GM12865 (cell line): Measurements from ENCODE around the gene DOP1B.

Source experiments
- DNase-seq: peaks from one replicate; pipeline ENCODE4 v3.0.0; 2010; ENCODE audit warnings: low read depth
- H3K4me3 ChIP-seq: 2 replicates; pipeline ENCODE4 v1.5.1; 2011; ENCODE audit warnings: mild to moderate bottlenecking, low read depth, low read length, control low read depth
- TF ChIP-seq, protein P1 (sequence below): IDR thresholded peaks from 2 replicates; pipeline ENCODE4 v1.5.1; 2011; ENCODE audit warnings: low read length, control low read depth, low read depth, inconsistent platforms; ENCODE audit not compliant: insufficient read depth; ENCODE audit errors: missing control alignments

Gene DOP1B

DNA sequence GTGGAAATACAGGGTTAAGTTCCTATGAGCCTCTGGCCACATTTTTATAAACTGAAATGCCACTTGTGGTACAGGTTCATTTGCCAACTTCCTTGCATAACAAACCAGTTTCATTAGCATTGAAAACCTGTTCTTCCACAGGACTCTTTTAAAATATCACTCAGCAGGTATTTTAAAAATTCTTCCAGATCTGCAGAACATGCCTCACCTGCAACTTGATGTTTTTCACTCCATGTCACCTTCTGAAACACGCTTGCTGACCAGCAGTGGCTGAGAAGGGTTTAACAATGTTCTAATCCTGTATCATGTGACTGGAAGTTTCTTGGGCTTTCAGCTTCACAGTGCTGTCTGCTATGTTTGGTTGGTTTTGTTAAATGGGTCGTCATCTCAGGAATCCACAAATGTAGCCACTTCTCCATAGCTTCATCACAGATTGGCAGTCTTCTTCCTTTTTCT is 39.3 kb upstream of the DOP1B start:
- TF ChIP-seq, protein P1, sequence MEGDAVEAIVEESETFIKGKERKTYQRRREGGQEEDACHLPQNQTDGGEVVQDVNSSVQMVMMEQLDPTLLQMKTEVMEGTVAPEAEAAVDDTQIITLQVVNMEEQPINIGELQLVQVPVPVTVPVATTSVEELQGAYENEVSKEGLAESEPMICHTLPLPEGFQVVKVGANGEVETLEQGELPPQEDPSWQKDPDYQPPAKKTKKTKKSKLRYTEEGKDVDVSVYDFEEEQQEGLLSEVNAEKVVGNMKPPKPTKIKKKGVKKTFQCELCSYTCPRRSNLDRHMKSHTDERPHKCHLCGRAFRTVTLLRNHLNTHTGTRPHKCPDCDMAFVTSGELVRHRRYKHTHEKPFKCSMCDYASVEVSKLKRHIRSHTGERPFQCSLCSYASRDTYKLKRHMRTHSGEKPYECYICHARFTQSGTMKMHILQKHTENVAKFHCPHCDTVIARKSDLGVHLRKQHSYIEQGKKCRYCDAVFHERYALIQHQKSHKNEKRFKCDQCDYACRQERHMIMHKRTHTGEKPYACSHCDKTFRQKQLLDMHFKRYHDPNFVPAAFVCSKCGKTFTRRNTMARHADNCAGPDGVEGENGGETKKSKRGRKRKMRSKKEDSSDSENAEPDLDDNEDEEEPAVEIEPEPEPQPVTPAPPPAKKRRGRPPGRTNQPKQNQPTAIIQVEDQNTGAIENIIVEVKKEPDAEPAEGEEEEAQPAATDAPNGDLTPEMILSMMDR = no peak
- no peak overlapping the region for H3K4me3 ChIP-seq
- no peak for DNase-seq

GRCh38 chr21:36120304-36120888 is 36.2 kb upstream of the DOP1B start:
- TF ChIP-seq, protein P1 = no peak
- DNase-seq = no peak
- H3K4me3 ChIP-seq = no peak overlapping the region

DNA sequence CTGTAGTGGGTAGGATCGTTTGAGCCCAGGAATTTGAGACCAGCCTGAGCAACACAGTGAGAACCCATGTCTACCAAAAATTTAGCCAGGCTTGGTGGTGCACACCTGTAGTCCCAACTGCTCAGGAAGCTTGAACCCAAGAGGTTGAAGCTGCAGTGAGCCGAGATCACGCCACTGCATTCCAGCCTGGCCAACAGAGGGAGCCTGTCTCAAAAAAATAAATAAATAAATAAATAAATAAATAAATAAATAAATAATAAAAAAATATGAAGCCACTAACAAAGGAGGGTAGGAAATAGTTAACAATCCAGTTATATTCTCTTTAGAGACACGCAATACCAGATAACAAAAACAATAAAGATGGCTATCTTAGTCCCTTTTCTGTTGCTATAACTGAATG is 33.6 kb upstream of the DOP1B start:
- TF ChIP-seq, protein P1 = peak; percentile 28
- peak; percentile 21 for DNase-seq
- H3K4me3 ChIP-seq = no peak overlapping the region

DNA sequence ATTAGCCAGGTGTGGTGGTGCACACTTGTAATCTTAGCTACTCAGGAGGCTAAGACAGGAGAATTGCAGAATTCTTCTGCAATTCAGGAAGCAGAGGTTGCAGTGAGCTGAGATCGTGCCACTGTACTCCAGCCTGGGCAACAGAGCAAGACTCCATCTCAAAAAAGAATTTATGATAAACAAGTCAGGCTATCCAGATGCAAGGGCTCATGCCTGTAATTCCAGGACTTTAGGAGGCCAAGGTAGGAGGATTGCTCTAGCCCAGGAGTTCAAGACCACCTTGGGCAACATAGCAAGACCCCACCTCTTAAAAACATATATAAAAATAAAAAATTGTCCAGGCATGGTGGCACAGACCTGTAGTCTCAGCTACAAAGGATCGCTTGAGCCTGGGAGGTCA is 32.2 kb upstream of the DOP1B start:
- TF ChIP-seq, protein P1 = no peak
- no peak overlapping the region for H3K4me3 ChIP-seq
- DNase-seq = no peak

GRCh38 chr21:36125512-36126207 is 31.0 kb upstream of the DOP1B start:
- TF ChIP-seq, protein P1 = peak; percentile 96
- DNase-seq = peak; percentile 69

GRCh38 chr21:36126208-36126565 is 30.4 kb upstream of the DOP1B start:
- DNase-seq = no peak
- no peak overlapping the region for H3K4me3 ChIP-seq
- TF ChIP-seq, protein P1 = no peak

More at GRCh38 chr21:36125512-36126207, 31.0 kb upstream of the DOP1B start:
- no peak overlapping the region for H3K4me3 ChIP-seq
